ENCODE results near the gene PPP3CA.

Gene PPP3CA

GRCh38 chr4:101339332-101339731 lies 8.0 kb downstream of the PPP3CA start:
- Histone ChIP-seq H3K9ac (ENCODE audit: low read length) (no peak overlapping the region), H3K4me1 (ENCODE audit: control insufficient read depth, low read depth, low read length) (peaks cover 5% of the 10 kb centered on the region)
- WGBS (ENCODE audit: extremely low coverage, insufficient coverage, low lambda C conversion rate) = no CpG with 5 or more reads among the region's 2 CpGs

GRCh38 chr4:101337688-101338087 lies 9.6 kb downstream of the PPP3CA start:
- Histone ChIP-seq H3K4me3 (ENCODE audit: low read length) (no peak overlapping the region), H3K9ac (ENCODE audit: low read length) (no peak overlapping the region), H2AK5ac (ENCODE audit: low read length) (no peak overlapping the region), H3K4ac (ENCODE audit: low read depth, low read length) (no peak overlapping the region), H2BK5ac (ENCODE audit: low read length) (no peak overlapping the region), H4K5ac (ENCODE audit: low read length) (no peak overlapping the region), H3K18ac (ENCODE audit: low read length) (no peak overlapping the region), H2BK120ac (ENCODE audit: low read depth, low read length) (no peak overlapping the region), H4K8ac (ENCODE audit: low read depth, low read length) (no peak overlapping the region), H3K4me1 (ENCODE audit: control insufficient read depth, low read depth, low read length) (peaks cover 5% of the 10 kb centered on the region), H3K27ac (ENCODE audit: low read depth, low read length) (no peak overlapping the region), H3K36me3 (ENCODE audit: control insufficient read depth, insufficient read depth, low read length) (no peaks in the 10 kb centered on the region), H3K27me3 (ENCODE audit: insufficient read depth, low read length, poor library complexity) (no peaks in the 10 kb centered on the region), H3K23ac (ENCODE audit: low read length) (no peak overlapping the region), H3K79me2 (ENCODE audit: control insufficient read depth, insufficient read depth, low read length) (peaks cover 5% of the 10 kb centered on the region), H2BK15ac (replicated peaks; ENCODE audit: low read depth) (no peak overlapping the region), H3K4me2 (ENCODE audit: low read length) (no peak overlapping the region), H3K79me1 (ENCODE audit: low read length) (peaks cover 6% of the 10 kb centered on the region), H3K56ac (ENCODE audit: low read length) (no peak overlapping the region)
- DNase-seq = no peak
- no CpG with 5 or more reads among the region's 4 CpGs for WGBS (ENCODE audit: extremely low coverage, insufficient coverage, low lambda C conversion rate)

More at GRCh38 chr4:101339332-101339731, 8.0 kb downstream of the PPP3CA start:
- no peaks in the 10 kb centered on the region for H3K27me3 ChIP-seq (ENCODE audit: insufficient read depth, low read length, poor library complexity)
- H3K27ac ChIP-seq (ENCODE audit: low read depth, low read length) = no peak overlapping the region
- DNase-seq = no peak
- no peaks in the 10 kb centered on the region for H3K36me3 ChIP-seq (ENCODE audit: control insufficient read depth, insufficient read depth, low read length)
- H2AK5ac ChIP-seq (ENCODE audit: low read length) = no peak overlapping the region
- no peak overlapping the region for H2BK5ac ChIP-seq (ENCODE audit: low read length)
- no peak overlapping the region for H4K5ac ChIP-seq (ENCODE audit: low read length)
- peaks cover 9% of the 10 kb centered on the region for H3K79me2 ChIP-seq (ENCODE audit: control insufficient read depth, insufficient read depth, low read length)
- no peak overlapping the region for H3K23ac ChIP-seq (ENCODE audit: low read length)
- no peak overlapping the region for H3K4ac ChIP-seq (ENCODE audit: low read depth, low read length)
- H3K4me2 ChIP-seq (ENCODE audit: low read length) = no peak overlapping the region
- no peak overlapping the region for H3K56ac ChIP-seq (ENCODE audit: low read length)
- no peak overlapping the region for H4K8ac ChIP-seq (ENCODE audit: low read depth, low read length)
- no peak overlapping the region for H3K18ac ChIP-seq (ENCODE audit: low read length)
- peaks cover 5% of the 10 kb centered on the region for H3K79me1 ChIP-seq (ENCODE audit: low read length)
- no peak overlapping the region for H2BK15ac ChIP-seq (replicated peaks; ENCODE audit: low read depth)
- H3K4me3 ChIP-seq (ENCODE audit: low read length) = no peak overlapping the region
- no peak overlapping the region for H2BK120ac ChIP-seq (ENCODE audit: low read depth, low read length)

DNA sequence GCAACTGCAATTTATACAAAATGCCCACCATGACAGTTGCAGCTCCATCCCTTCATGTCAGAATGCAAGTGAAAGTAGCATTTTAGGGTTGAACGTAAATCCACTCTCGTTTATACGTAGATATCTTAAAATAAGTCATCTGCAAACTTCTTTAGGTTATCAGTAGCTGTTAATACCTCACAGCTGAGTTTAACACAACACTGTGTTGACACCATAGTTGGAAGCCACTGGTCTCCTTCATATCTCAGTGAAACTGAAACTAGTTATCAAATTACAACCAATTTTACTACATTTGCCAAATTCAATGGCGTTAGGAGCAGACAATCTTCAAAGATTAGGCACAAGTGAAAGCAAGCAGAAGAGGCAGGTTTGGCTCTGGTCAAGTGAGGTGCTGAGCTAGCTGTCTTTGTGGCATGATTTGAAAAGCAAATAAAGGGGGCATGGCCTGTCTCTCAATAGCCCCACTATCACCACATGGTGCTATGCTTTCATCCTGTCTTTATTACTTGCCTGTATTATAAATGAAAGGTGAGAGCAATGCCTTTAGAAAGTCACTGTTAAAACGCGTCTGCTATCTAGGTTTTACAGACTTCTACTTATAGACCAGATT lies 12.3 kb downstream of the PPP3CA start:
- Histone ChIP-seq H2BK120ac (ENCODE audit: low read depth, low read length) (no peak overlapping the region), H3K9ac (ENCODE audit: low read length) (no peak overlapping the region), H4K8ac (ENCODE audit: low read depth, low read length) (no peak overlapping the region), H4K5ac (ENCODE audit: low read length) (no peak overlapping the region), H3K18ac (ENCODE audit: low read length) (no peak overlapping the region), H3K27ac (ENCODE audit: low read depth, low read length) (no peak overlapping the region), H3K4me3 (ENCODE audit: low read length) (no peak overlapping the region), H3K56ac (ENCODE audit: low read length) (no peak overlapping the region), H2BK15ac (replicated peaks; ENCODE audit: low read depth) (no peak overlapping the region), H2BK5ac (ENCODE audit: low read length) (no peak overlapping the region), H3K4ac (ENCODE audit: low read depth, low read length) (no peak overlapping the region), H3K23ac (ENCODE audit: low read length) (no peak overlapping the region), H3K79me2 (ENCODE audit: control insufficient read depth, insufficient read depth, low read length) (peaks cover 6% of the 10 kb centered on the region), H3K4me1 (ENCODE audit: control insufficient read depth, low read depth, low read length) (peaks cover 5% of the 10 kb centered on the region), H2AK5ac (ENCODE audit: low read length) (no peak overlapping the region), H3K36me3 (ENCODE audit: control insufficient read depth, insufficient read depth, low read length) (no peaks in the 10 kb centered on the region), H3K4me2 (ENCODE audit: low read length) (no peak overlapping the region), H3K79me1 (ENCODE audit: low read length) (peaks cover 15% of the 10 kb centered on the region), H3K27me3 (ENCODE audit: insufficient read depth, low read length, poor library complexity) (no peaks in the 10 kb centered on the region)
- WGBS (ENCODE audit: extremely low coverage, insufficient coverage, low lambda C conversion rate) = no CpG with 5 or more reads among the region's 6 CpGs
- DNase-seq = no peak

GRCh38 chr4:101332424-101332823 lies 14.9 kb downstream of the PPP3CA start:
- H3K27ac ChIP-seq (ENCODE audit: low read depth, low read length) = no peak overlapping the region
- no peak overlapping the region for H2BK5ac ChIP-seq (ENCODE audit: low read length)
- no peak overlapping the region for H3K4me3 ChIP-seq (ENCODE audit: low read length)
- H4K8ac ChIP-seq (ENCODE audit: low read depth, low read length) = no peak overlapping the region
- peaks cover 2% of the 10 kb centered on the region for H3K4me1 ChIP-seq (ENCODE audit: control insufficient read depth, low read depth, low read length)
- no peak overlapping the region for H4K5ac ChIP-seq (ENCODE audit: low read length)
- no peak overlapping the region for H3K18ac ChIP-seq (ENCODE audit: low read length)
- no peak overlapping the region for H2BK120ac ChIP-seq (ENCODE audit: low read depth, low read length)
- no CpG with 5 or more reads among the region's 4 CpGs for WGBS (ENCODE audit: extremely low coverage, insufficient coverage, low lambda C conversion rate)
- no peak overlapping the region for H2AK5ac ChIP-seq (ENCODE audit: low read length)
- H3K27me3 ChIP-seq (ENCODE audit: insufficient read depth, low read length, poor library complexity) = no peaks in the 10 kb centered on the region
- peaks cover 6% of the 10 kb centered on the region for H3K79me2 ChIP-seq (ENCODE audit: control insufficient read depth, insufficient read depth, low read length)
- no peak overlapping the region for H3K56ac ChIP-seq (ENCODE audit: low read length)
- H3K79me1 ChIP-seq (ENCODE audit: low read length) = peaks cover 11% of the 10 kb centered on the region
- no peak overlapping the region for H3K23ac ChIP-seq (ENCODE audit: low read length)
- no peak overlapping the region for H3K4me2 ChIP-seq (ENCODE audit: low read length)
- H3K9ac ChIP-seq (ENCODE audit: low read length) = no peak overlapping the region
- H3K4ac ChIP-seq (ENCODE audit: low read depth, low read length) = no peak overlapping the region
- no peaks in the 10 kb centered on the region for H3K36me3 ChIP-seq (ENCODE audit: control insufficient read depth, insufficient read depth, low read length)
- no peak for DNase-seq
- H2BK15ac ChIP-seq (replicated peaks; ENCODE audit: low read depth) = no peak overlapping the region

GRCh38 chr4:101331017-101331416 lies 16.3 kb downstream of the PPP3CA start:
- no CpG with 5 or more reads among the region's 1 CpG for WGBS (ENCODE audit: extremely low coverage, insufficient coverage, low lambda C conversion rate)
- no peak overlapping the region for H2BK120ac ChIP-seq (ENCODE audit: low read depth, low read length)
- H2AK5ac ChIP-seq (ENCODE audit: low read length) = no peak overlapping the region
- no peak overlapping the region for H2BK5ac ChIP-seq (ENCODE audit: low read length)
- H3K18ac ChIP-seq (ENCODE audit: low read length) = no peak overlapping the region
- no peak overlapping the region for H3K27ac ChIP-seq (ENCODE audit: low read depth, low read length)
- no peak overlapping the region for H4K8ac ChIP-seq (ENCODE audit: low read depth, low read length)
- no peak overlapping the region for H3K9ac ChIP-seq (ENCODE audit: low read length)
- peaks cover 9% of the 10 kb centered on the region for H3K79me1 ChIP-seq (ENCODE audit: low read length)
- peaks cover 3% of the 10 kb centered on the region for H3K79me2 ChIP-seq (ENCODE audit: control insufficient read depth, insufficient read depth, low read length)
- no peaks in the 10 kb centered on the region for H3K27me3 ChIP-seq (ENCODE audit: insufficient read depth, low read length, poor library complexity)
- no peaks in the 10 kb centered on the region for H3K36me3 ChIP-seq (ENCODE audit: control insufficient read depth, insufficient read depth, low read length)
- H3K4me2 ChIP-seq (ENCODE audit: low read length) = no peak overlapping the region
- H3K4ac ChIP-seq (ENCODE audit: low read depth, low read length) = no peak overlapping the region
- no peak overlapping the region for H3K56ac ChIP-seq (ENCODE audit: low read length)
- H3K4me1 ChIP-seq (ENCODE audit: control insufficient read depth, low read depth, low read length) = peaks cover 2% of the 10 kb centered on the region
- no peak for DNase-seq
- no peak overlapping the region for H2BK15ac ChIP-seq (replicated peaks; ENCODE audit: low read depth)
- no peak overlapping the region for H3K23ac ChIP-seq (ENCODE audit: low read length)
- H4K5ac ChIP-seq (ENCODE audit: low read length) = no peak overlapping the region
- no peak overlapping the region for H3K4me3 ChIP-seq (ENCODE audit: low read length)

DNA sequence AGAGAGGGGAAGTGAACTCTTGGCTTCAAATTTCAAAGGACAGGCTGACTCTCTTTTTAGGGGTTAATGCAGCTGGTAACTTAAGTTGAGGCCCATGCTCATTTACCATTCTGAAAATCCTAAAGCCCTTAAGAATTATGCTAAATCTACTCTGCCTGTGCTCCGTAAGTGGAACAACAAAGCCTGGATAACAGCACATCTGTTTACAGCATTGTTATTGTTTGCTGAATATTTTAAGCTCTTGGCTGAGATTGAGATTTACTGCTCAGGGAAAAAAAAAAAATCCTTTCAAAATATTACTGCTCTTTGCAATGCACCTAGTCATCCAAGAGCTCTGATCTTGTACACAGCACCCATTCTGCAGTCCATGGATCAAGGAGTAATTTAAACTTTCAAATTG lies 17.7 kb downstream of the PPP3CA start:
- Histone ChIP-seq H3K4me2 (ENCODE audit: low read length) (no peak overlapping the region), H2AK5ac (ENCODE audit: low read length) (no peak overlapping the region), H3K18ac (ENCODE audit: low read length) (no peak overlapping the region), H3K27ac (ENCODE audit: low read depth, low read length) (no peak overlapping the region), H3K9ac (ENCODE audit: low read length) (no peak overlapping the region), H2BK120ac (ENCODE audit: low read depth, low read length) (no peak overlapping the region), H4K5ac (ENCODE audit: low read length) (no peak overlapping the region), H3K27me3 (ENCODE audit: insufficient read depth, low read length, poor library complexity) (no peaks in the 10 kb centered on the region), H3K23ac (ENCODE audit: low read length) (no peak overlapping the region), H3K79me2 (ENCODE audit: control insufficient read depth, insufficient read depth, low read length) (peaks cover 3% of the 10 kb centered on the region), H3K4me1 (ENCODE audit: control insufficient read depth, low read depth, low read length) (peaks cover 2% of the 10 kb centered on the region), H2BK5ac (ENCODE audit: low read length) (no peak overlapping the region), H2BK15ac (replicated peaks; ENCODE audit: low read depth) (no peak overlapping the region), H3K4ac (ENCODE audit: low read depth, low read length) (no peak overlapping the region), H4K8ac (ENCODE audit: low read depth, low read length) (no peak overlapping the region), H3K36me3 (ENCODE audit: control insufficient read depth, insufficient read depth, low read length) (no peaks in the 10 kb centered on the region), H3K79me1 (ENCODE audit: low read length) (peaks cover 9% of the 10 kb centered on the region), H3K4me3 (ENCODE audit: low read length) (no peak overlapping the region), H3K56ac (ENCODE audit: low read length) (no peak overlapping the region)
- WGBS (ENCODE audit: extremely low coverage, insufficient coverage, low lambda C conversion rate) = no CpG with 5 or more reads among the region's 1 CpG
- DNase-seq = no peak
